GM23338 (cell line): Measurements from ENCODE around the gene TAS2R1. TPM values are rescaled to one million over a fixed set of nuclear protein-coding genes. Genes with fewer than 3 reads are reported as not detected.

Experiments
- ATAC-seq: fragments of 200-7000 bp; cut with Tn5 transposase; 3 replicates; pipeline ENCODE4 v1.9.1; 2020
- DNase-seq: peaks from one replicate; pipeline ENCODE4 v3.0.0-alpha.2; 2015; ENCODE audit warnings: low spot score
- H2AFZ ChIP-seq: fragments of 200-600 bp; sonication (generic); 2 replicates; pipeline ENCODE4 v1.8.0; 2016; ENCODE audit warnings: antibody characterized with exemption, mild to moderate bottlenecking, moderate library complexity
- H3F3A ChIP-seq: fragments of 200-600 bp; sonication (generic); replicated peaks from 2 replicates; pipeline ENCODE4 v1.8.0; 2017; ENCODE audit warnings: antibody characterized with exemption, mixed run types, low read depth
- H3K27ac ChIP-seq: fragments of 200-600 bp; sonication (generic); 2 replicates; pipeline ENCODE4 v1.6.1; 2016; ENCODE audit warnings: low read depth
- H3K27me3 ChIP-seq: fragments of 200-600 bp; sonication (generic); 2 replicates; pipeline ENCODE4 v1.8.0; 2016; ENCODE audit warnings: mild to moderate bottlenecking, mixed run types, moderate library complexity; ENCODE audit not compliant: insufficient read depth
- H3K36me3 ChIP-seq: fragments of 200-600 bp; sonication (generic); 2 replicates; pipeline ENCODE4 v1.8.0; 2016; ENCODE audit warnings: mild to moderate bottlenecking; ENCODE audit not compliant: insufficient read depth
- H3K4me1 ChIP-seq: fragments of 200-600 bp; sonication (generic); 2 replicates; pipeline ENCODE4 v1.8.0; 2016; ENCODE audit warnings: mild to moderate bottlenecking, moderate library complexity; ENCODE audit not compliant: insufficient read depth
- H3K4me2 ChIP-seq: fragments of 200-600 bp; sonication (generic); 2 replicates; pipeline ENCODE4 v1.7.1; 2017; ENCODE audit warnings: mixed run types
- H3K4me3 ChIP-seq: fragments of 200-600 bp; sonication (generic); 2 replicates; pipeline ENCODE4 v1.6.1; 2016; ENCODE audit warnings: mixed run types
- H3K79me2 ChIP-seq: fragments of 200-600 bp; sonication (generic); replicated peaks from 2 replicates; pipeline ENCODE4 v1.8.0; 2017; ENCODE audit warnings: mild to moderate bottlenecking; ENCODE audit not compliant: insufficient read depth
- H3K9me2 ChIP-seq: fragments of 200-600 bp; sonication (generic); 2 replicates; pipeline ENCODE4 v1.8.0; 2017; ENCODE audit not compliant: insufficient read depth
- H4K20me1 ChIP-seq: fragments of 200-600 bp; sonication (generic); replicated peaks from 2 replicates; pipeline ENCODE4 v1.8.0; 2017; ENCODE audit warnings: mild to moderate bottlenecking; ENCODE audit not compliant: insufficient read depth
- H3K27ac Mint-ChIP-seq: 2 replicates; pipeline ENCODE4 v1.8.0; 2020; ENCODE audit warnings: inconsistent platforms, mild to moderate bottlenecking, moderate library complexity, mixed read lengths
- H3K27me3 Mint-ChIP-seq: 3 replicates; pipeline ENCODE4 v1.8.0; 2022; ENCODE audit warnings: low read depth, mild to moderate bottlenecking, moderate library complexity, mixed read lengths, inconsistent platforms; ENCODE audit not compliant: insufficient read depth, poor library complexity
- H3K36me3 Mint-ChIP-seq: 3 replicates; pipeline ENCODE4 v1.8.0; 2021; ENCODE audit warnings: low read depth, mild to moderate bottlenecking, inconsistent platforms, moderate library complexity, mixed read lengths
- H3K4me1 Mint-ChIP-seq: 3 replicates; pipeline ENCODE4 v1.8.0; 2020; ENCODE audit warnings: mild to moderate bottlenecking, inconsistent platforms, mixed read lengths
- H3K4me3 Mint-ChIP-seq: 3 replicates; pipeline ENCODE4 v1.8.0; 2021; ENCODE audit warnings: moderate library complexity, mild to moderate bottlenecking, inconsistent platforms, mixed read lengths
- H3K9me3 Mint-ChIP-seq: 3 replicates; pipeline ENCODE4 v1.8.0; 2020; ENCODE audit warnings: moderate library complexity, mild to moderate bottlenecking, inconsistent platforms, mixed read lengths
- CREB1 ChIP-seq: fragments of 250-450 bp; sonication (Bioruptor Pico); IDR thresholded peaks from 2 replicates; pipeline ENCODE4 v1.5.0; 2020; ENCODE audit warnings: low read depth, mild to moderate bottlenecking, moderate library complexity
- EZH2phosphoT487 ChIP-seq: fragments of 200-600 bp; sonication (generic); IDR thresholded peaks from one replicate; pipeline ENCODE4 v1.8.1; 2018; ENCODE audit warnings: antibody characterized with exemption; ENCODE audit not compliant: unreplicated experiment
- JUNB ChIP-seq: IDR thresholded peaks from one replicate; pipeline ENCODE4 v1.6.1; 2016; ENCODE audit warnings: antibody characterized with exemption; ENCODE audit not compliant: unreplicated experiment
- NANOG ChIP-seq: IDR thresholded peaks from 2 replicates; pipeline ENCODE4 v1.6.1; 2016; ENCODE audit warnings: antibody characterized with exemption, borderline replicate concordance
- POLR2AphosphoS5 ChIP-seq: IDR thresholded peaks from 2 replicates; pipeline ENCODE4 v1.6.1; 2016; ENCODE audit warnings: antibody characterized with exemption, low read depth
- ZNF114 ChIP-seq: fragments of 250-450 bp; sonication (Bioruptor Pico); IDR thresholded peaks from 2 replicates; pipeline ENCODE4 v1.5.0; 2020; ENCODE audit warnings: mild to moderate bottlenecking, moderate library complexity
- ZNF331 ChIP-seq: fragments of 250-450 bp; sonication (Bioruptor Pico); IDR thresholded peaks from 2 replicates; pipeline ENCODE4 v1.5.0; 2020; ENCODE audit warnings: low read depth, mild to moderate bottlenecking, moderate library complexity
- polyA plus RNA-seq: library from polyadenylated mRNA; unstranded; fragments of >200 nt; fragmentation: Nextera tagmentation; extraction: Ambion mirVana; gene quantifications from 2 replicates; pipeline ENCODE4 v1.2.1, GENCODE V29; 2016
- total RNA-seq: library from RNA; depleted of rRNA; stranded (reverse); fragments of >200 nt; shearing (Covaris generic); gene quantifications from 2 replicates; pipeline ENCODE4 v1.2.3, GENCODE V29; 2014
- TF ChIP-seq, protein P1 (sequence below): fragments of 250-450 bp; sonication (Bioruptor Pico); IDR thresholded peaks from 2 replicates; pipeline ENCODE4 v1.5.0; 2020; ENCODE audit warnings: mild to moderate bottlenecking, moderate library complexity
- TF ChIP-seq, protein P2 (sequence below), 2 experiments: fragments of 200-600 bp in 1 of 2; sonication (generic) in 1 of 2; conservative IDR thresholded peaks; 2 replicates each; pipeline versions ENCODE4 v1.5.1 to v1.6.1; 2016 to 2017; ENCODE audit warnings: antibody characterized with exemption in 2 of 2, low read depth in 2 of 2, mild to moderate bottlenecking in 2 of 2, moderate library complexity in 1 of 2
- TF ChIP-seq, protein P3 (sequence below): IDR thresholded peaks from 2 replicates; pipeline ENCODE4 v1.6.1; 2016; ENCODE audit warnings: antibody characterized with exemption

Gene TAS2R1
- total and polyA plus RNA-seq, 2 experiments from 2014 or later = 0.19 TPM; not detected in 1

DNA sequence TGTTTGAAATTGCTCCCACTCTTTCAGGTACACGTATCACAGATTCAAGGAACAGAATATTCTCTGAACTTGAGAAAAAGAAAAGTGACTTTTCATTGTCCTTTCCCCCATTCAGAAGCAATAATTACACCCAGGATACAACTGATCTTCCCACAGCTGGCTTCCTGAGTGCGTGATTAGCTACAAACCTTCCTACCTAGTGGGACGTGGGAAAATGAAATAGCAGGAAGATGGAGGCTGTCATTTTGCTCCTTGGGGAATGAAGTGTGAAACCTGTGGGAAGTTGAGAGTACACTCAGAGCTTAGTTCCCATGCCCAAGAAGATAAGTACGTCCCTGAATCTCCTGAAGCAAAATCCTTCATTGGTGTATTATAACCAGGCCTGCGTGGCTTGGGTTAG lies 2.6 kb downstream of the TAS2R1 start (continued):
- TF ChIP-seq, protein P1, sequence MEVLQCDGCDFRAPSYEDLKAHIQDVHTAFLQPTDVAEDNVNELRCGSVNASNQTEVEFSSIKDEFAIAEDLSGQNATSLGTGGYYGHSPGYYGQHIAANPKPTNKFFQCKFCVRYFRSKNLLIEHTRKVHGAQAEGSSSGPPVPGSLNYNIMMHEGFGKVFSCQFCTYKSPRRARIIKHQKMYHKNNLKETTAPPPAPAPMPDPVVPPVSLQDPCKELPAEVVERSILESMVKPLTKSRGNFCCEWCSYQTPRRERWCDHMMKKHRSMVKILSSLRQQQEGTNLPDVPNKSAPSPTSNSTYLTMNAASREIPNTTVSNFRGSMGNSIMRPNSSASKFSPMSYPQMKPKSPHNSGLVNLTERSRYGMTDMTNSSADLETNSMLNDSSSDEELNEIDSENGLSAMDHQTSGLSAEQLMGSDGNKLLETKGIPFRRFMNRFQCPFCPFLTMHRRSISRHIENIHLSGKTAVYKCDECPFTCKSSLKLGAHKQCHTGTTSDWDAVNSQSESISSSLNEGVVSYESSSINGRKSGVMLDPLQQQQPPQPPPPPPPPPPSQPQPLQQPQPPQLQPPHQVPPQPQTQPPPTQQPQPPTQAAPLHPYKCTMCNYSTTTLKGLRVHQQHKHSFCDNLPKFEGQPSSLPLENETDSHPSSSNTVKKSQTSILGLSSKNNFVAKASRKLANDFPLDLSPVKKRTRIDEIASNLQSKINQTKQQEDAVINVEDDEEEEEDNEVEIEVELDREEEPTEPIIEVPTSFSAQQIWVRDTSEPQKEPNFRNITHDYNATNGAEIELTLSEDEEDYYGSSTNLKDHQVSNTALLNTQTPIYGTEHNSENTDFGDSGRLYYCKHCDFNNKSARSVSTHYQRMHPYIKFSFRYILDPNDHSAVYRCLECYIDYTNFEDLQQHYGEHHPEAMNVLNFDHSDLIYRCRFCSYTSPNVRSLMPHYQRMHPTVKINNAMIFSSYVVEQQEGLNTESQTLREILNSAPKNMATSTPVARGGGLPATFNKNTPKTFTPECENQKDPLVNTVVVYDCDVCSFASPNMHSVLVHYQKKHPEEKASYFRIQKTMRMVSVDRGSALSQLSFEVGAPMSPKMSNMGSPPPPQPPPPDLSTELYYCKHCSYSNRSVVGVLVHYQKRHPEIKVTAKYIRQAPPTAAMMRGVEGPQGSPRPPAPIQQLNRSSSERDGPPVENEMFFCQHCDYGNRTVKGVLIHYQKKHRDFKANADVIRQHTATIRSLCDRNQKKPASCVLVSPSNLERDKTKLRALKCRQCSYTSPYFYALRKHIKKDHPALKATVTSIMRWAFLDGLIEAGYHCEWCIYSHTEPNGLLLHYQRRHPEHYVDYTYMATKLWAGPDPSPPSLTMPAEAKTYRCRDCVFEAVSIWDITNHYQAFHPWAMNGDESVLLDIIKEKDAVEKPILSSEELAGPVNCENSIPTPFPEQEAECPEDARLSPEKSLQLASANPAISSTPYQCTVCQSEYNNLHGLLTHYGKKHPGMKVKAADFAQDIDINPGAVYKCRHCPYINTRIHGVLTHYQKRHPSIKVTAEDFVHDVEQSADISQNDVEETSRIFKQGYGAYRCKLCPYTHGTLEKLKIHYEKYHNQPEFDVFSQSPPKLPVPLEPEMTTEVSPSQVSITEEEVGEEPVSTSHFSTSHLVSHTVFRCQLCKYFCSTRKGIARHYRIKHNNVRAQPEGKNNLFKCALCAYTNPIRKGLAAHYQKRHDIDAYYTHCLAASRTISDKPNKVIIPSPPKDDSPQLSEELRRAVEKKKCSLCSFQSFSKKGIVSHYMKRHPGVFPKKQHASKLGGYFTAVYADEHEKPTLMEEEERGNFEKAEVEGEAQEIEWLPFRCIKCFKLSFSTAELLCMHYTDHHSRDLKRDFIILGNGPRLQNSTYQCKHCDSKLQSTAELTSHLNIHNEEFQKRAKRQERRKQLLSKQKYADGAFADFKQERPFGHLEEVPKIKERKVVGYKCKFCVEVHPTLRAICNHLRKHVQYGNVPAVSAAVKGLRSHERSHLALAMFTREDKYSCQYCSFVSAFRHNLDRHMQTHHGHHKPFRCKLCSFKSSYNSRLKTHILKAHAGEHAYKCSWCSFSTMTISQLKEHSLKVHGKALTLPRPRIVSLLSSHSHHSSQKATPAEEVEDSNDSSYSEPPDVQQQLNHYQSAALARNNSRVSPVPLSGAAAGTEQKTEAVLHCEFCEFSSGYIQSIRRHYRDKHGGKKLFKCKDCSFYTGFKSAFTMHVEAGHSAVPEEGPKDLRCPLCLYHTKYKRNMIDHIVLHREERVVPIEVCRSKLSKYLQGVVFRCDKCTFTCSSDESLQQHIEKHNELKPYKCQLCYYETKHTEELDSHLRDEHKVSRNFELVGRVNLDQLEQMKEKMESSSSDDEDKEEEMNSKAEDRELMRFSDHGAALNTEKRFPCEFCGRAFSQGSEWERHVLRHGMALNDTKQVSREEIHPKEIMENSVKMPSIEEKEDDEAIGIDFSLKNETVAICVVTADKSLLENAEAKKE = no peak
- TF ChIP-seq, protein P2, sequence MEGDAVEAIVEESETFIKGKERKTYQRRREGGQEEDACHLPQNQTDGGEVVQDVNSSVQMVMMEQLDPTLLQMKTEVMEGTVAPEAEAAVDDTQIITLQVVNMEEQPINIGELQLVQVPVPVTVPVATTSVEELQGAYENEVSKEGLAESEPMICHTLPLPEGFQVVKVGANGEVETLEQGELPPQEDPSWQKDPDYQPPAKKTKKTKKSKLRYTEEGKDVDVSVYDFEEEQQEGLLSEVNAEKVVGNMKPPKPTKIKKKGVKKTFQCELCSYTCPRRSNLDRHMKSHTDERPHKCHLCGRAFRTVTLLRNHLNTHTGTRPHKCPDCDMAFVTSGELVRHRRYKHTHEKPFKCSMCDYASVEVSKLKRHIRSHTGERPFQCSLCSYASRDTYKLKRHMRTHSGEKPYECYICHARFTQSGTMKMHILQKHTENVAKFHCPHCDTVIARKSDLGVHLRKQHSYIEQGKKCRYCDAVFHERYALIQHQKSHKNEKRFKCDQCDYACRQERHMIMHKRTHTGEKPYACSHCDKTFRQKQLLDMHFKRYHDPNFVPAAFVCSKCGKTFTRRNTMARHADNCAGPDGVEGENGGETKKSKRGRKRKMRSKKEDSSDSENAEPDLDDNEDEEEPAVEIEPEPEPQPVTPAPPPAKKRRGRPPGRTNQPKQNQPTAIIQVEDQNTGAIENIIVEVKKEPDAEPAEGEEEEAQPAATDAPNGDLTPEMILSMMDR (conservative IDR thresholded peaks at IDR 0.05; ENCODE audit: low read depth in 2 of 2) = no peak

DNA sequence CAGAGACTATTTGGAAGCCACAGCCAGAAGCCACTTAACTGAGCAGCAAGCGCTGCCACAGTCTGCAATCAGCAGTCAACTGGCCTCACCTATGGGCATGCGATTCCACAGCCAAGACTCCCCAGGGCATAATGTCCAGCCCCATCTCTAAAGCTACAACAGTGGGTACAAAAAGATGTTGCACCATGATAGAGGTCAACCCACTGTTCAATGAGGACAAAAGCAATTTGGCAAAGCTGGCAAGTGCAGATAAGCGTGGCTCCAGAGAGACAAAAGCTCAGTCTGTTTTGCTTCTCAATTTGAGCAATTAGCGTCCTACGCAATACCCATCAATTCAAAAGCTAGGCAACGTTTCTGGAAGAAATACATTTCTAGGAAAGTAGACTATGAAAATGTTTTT lies 3.2 kb downstream of the TAS2R1 start:
- Histone ChIP-seq H3K4me2 (no peak overlapping the region), H3K36me3 (no peaks in the 10 kb centered on the region), H3K4me1 (no peaks in the 10 kb centered on the region; the same call in 1 of the 2 replicates), H3F3A (no peaks in the 10 kb centered on the region), H3K27me3 (no peaks in the 10 kb centered on the region), H3K9me2 (0 out of 2 replicates have a peak, but pooled peaks cover 3% of the 10 kb centered on the region), H3K79me2 (no peaks in the 10 kb centered on the region), H3K27ac (no peak overlapping the region), H3K4me3 (no peak overlapping the region), H4K20me1 (no peaks in the 10 kb centered on the region), H2AFZ (no peak overlapping the region)
- Mint-ChIP-seq H3K4me3 (no peak overlapping the region), H3K9me3 (no peaks in the 10 kb centered on the region; the same call in 2 of the 3 replicates), H3K27me3 (no peaks in the 10 kb centered on the region), H3K27ac (no peak overlapping the region), H3K36me3 (no peaks in the 10 kb centered on the region), H3K4me1 (peaks cover 5% of the 10 kb centered on the region; the same call in 2 of the 3 replicates)
- ATAC-seq (no peak), DNase-seq (no peak)
- TF ChIP-seq EZH2phosphoT487 (no peak), ZNF331 (no peak), POLR2AphosphoS5 (no peak), JUNB (no peak), CREB1 (CRISPR knock-in tag) (no peak), ZNF114 (no peak), NANOG (no peak)
- TF ChIP-seq, protein P3, sequence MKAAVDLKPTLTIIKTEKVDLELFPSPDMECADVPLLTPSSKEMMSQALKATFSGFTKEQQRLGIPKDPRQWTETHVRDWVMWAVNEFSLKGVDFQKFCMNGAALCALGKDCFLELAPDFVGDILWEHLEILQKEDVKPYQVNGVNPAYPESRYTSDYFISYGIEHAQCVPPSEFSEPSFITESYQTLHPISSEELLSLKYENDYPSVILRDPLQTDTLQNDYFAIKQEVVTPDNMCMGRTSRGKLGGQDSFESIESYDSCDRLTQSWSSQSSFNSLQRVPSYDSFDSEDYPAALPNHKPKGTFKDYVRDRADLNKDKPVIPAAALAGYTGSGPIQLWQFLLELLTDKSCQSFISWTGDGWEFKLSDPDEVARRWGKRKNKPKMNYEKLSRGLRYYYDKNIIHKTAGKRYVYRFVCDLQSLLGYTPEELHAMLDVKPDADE = no peak
- TF ChIP-seq, protein P2 (conservative IDR thresholded peaks at IDR 0.05; ENCODE audit: low read depth in 2 of 2) = no peak
